GM21423 (cell line): ENCODE results near the gene EPHA1.

Source experiments
- ATAC-seq: cut with Tn5 transposase; IDR thresholded peaks from one replicate; pipeline ENCODE4 v1.9.1; 2021; ENCODE audit warnings: mild to moderate bottlenecking, moderate library complexity; ENCODE audit not compliant: unreplicated experiment

EPHA1 gene

GRCh38 chr7:143408686-143409561, at the start of gene EPHA1:
TSS of gene EPHA1 (minus strand) at chr7:143408856. CDS start at chr7:143408805, 51 bp downstream.
- no peak for ATAC-seq

- ATAC-seq, result no peak
Observed at GRCh38 chr7:143458263-143458662, 49.6 kb upstream of the EPHA1 start.

GRCh38 chr7:143456992-143457793, 48.5 kb upstream of the EPHA1 start:
- no peak for ATAC-seq

- no peak for ATAC-seq
Observed at GRCh38 chr7:143455942-143456341, 47.3 kb upstream of the EPHA1 start.

- ATAC-seq, result no peak
Observed at GRCh38 chr7:143455491-143455890, 46.8 kb upstream of the EPHA1 start.

GRCh38 chr7:143454091-143454680, 45.5 kb upstream of the EPHA1 start:
- no peak for ATAC-seq

GRCh38 chr7:143452495-143452894, 43.8 kb upstream of the EPHA1 start:
- no peak for ATAC-seq

GRCh38 chr7:143451746-143452145, 43.1 kb upstream of the EPHA1 start:
- no peak for ATAC-seq

- no peak for ATAC-seq
Observed at GRCh38 chr7:143451122-143451521, 42.5 kb upstream of the EPHA1 start.

GRCh38 chr7:143449793-143450192, 41.1 kb upstream of the EPHA1 start:
- no peak for ATAC-seq

GRCh38 chr7:143448429-143448828, 39.8 kb upstream of the EPHA1 start:
- ATAC-seq, result no peak

GRCh38 chr7:143447466-143447865, 38.8 kb upstream of the EPHA1 start:
- no peak for ATAC-seq

- no peak for ATAC-seq
Observed at GRCh38 chr7:143444785-143445184, 36.1 kb upstream of the EPHA1 start.

- ATAC-seq, result no peak
Observed at GRCh38 chr7:143444063-143444782, 35.6 kb upstream of the EPHA1 start.

- ATAC-seq, result no peak
Observed at GRCh38 chr7:143443153-143443552, 34.5 kb upstream of the EPHA1 start, which contains the start of gene TAS2R60. TSS of gene TAS2R60 (plus strand) at chr7:143443453. CDS start at chr7:143443453, 0 bp downstream.

GRCh38 chr7:143439866-143440265, 31.2 kb upstream of the EPHA1 start:
- ATAC-seq, result no peak

GRCh38 chr7:143437578-143437977, 28.9 kb upstream of the EPHA1 start:
- peak; percentile 62 for ATAC-seq

- ATAC-seq, result peak; percentile 84
Observed at GRCh38 chr7:143436325-143436946, 27.8 kb upstream of the EPHA1 start.

GRCh38 chr7:143435266-143435665, 26.6 kb upstream of the EPHA1 start:
- ATAC-seq, result no peak

GRCh38 chr7:143434660-143435059, 26.0 kb upstream of the EPHA1 start:
- ATAC-seq, result no peak
